SK-N-SH treated with all-trans-retinoic acid at 6 μM for 48 hours (cell line): Measurements from ENCODE around the gene ZEB2.

Source experiments
- ATAC-seq: fragments of 200-7000 bp; cut with Tn5 transposase; 3 replicates; pipeline ENCODE4 v1.9.1; 2020; ENCODE audit warnings: mild to moderate bottlenecking, moderate library complexity
- ARNTL ChIP-seq: fragments of 450-650 bp; formaldehyde crosslinking; IDR thresholded peaks from 2 replicates; pipeline ENCODE4 v1.5.0; 2020; ENCODE audit warnings: low read depth, mild to moderate bottlenecking, moderate library complexity, borderline replicate concordance
- BACH2 ChIP-seq: fragments of 250-450 bp; sonication (Bioruptor Pico); IDR thresholded peaks from 2 replicates; pipeline ENCODE4 v1.9.0; 2021; ENCODE audit warnings: mild to moderate bottlenecking, borderline replicate concordance
- ESRRG ChIP-seq: fragments of 250-450 bp; sonication (Bioruptor Pico); IDR thresholded peaks from 2 replicates; pipeline ENCODE4 v1.6.1; 2021; ENCODE audit warnings: mild to moderate bottlenecking
- ISL1 ChIP-seq: fragments of 250-450 bp; sonication (Bioruptor Pico); IDR thresholded peaks from 2 replicates; pipeline ENCODE4 v2.1.2; 2022; ENCODE audit warnings: mild to moderate bottlenecking, moderate library complexity
- PPARA ChIP-seq: fragments of 250-450 bp; sonication (Bioruptor Pico); IDR thresholded peaks from 2 replicates; pipeline ENCODE4 v1.5.0; 2020; ENCODE audit warnings: mild to moderate bottlenecking, borderline replicate concordance
- RARB ChIP-seq: fragments of 250-450 bp; sonication (Bioruptor Pico); IDR thresholded peaks from 2 replicates; pipeline ENCODE4 v1.8.0; 2021; ENCODE audit warnings: mild to moderate bottlenecking, moderate library complexity
- TCF4 ChIP-seq: fragments of 250-450 bp; sonication (Bioruptor Pico); IDR thresholded peaks from 2 replicates; pipeline ENCODE4 v1.8.0; 2021; ENCODE audit warnings: mild to moderate bottlenecking, moderate library complexity, borderline replicate concordance
- TOX ChIP-seq: fragments of 250-450 bp; sonication (Bioruptor Pico); IDR thresholded peaks from 2 replicates; pipeline ENCODE4 v1.8.0; 2021; ENCODE audit warnings: mild to moderate bottlenecking, moderate library complexity, borderline replicate concordance
- TSHZ2 ChIP-seq: fragments of 250-450 bp; sonication (Bioruptor Pico); IDR thresholded peaks from 2 replicates; pipeline ENCODE4 v1.5.0; 2020; ENCODE audit warnings: mild to moderate bottlenecking, moderate library complexity
- ZC3H10 ChIP-seq: fragments of 250-450 bp; sonication (Bioruptor Pico); IDR thresholded peaks from 2 replicates; pipeline ENCODE4 v1.5.1; 2021; ENCODE audit warnings: mild to moderate bottlenecking, moderate library complexity
- ZFP3 ChIP-seq: fragments of 250-450 bp; sonication (Bioruptor Pico); IDR thresholded peaks from 2 replicates; pipeline ENCODE4 v1.5.0; 2020; ENCODE audit warnings: mild to moderate bottlenecking, moderate library complexity
- ZFP30 ChIP-seq: fragments of 450-650 bp; formaldehyde crosslinking; IDR thresholded peaks from 2 replicates; pipeline ENCODE4 v1.5.0; 2022; ENCODE audit warnings: mild to moderate bottlenecking, moderate library complexity
- ZNF565 ChIP-seq: fragments of 450-650 bp; formaldehyde crosslinking; conservative IDR thresholded peaks from 2 replicates; pipeline ENCODE4 v1.5.0; 2020; ENCODE audit warnings: low read depth, mild to moderate bottlenecking, moderate library complexity
- ZNF70 ChIP-seq: fragments of 450-650 bp; formaldehyde crosslinking; IDR thresholded peaks from 2 replicates; pipeline ENCODE4 v1.5.0; 2020; ENCODE audit warnings: mild to moderate bottlenecking, moderate library complexity
- ZNF8 ChIP-seq: fragments of 450-650 bp; formaldehyde crosslinking; IDR thresholded peaks from 2 replicates; pipeline ENCODE4 v1.5.0; 2020; ENCODE audit warnings: mild to moderate bottlenecking, moderate library complexity
- TF ChIP-seq, protein P1 (sequence below): fragments of 250-450 bp; sonication (Bioruptor Pico); IDR thresholded peaks from 2 replicates; pipeline ENCODE4 v1.5.1; 2021; ENCODE audit warnings: mild to moderate bottlenecking, moderate library complexity
- TF ChIP-seq, protein P2 (sequence below): fragments of 250-450 bp; sonication (Bioruptor Pico); IDR thresholded peaks from 2 replicates; pipeline ENCODE4 v1.8.0; 2021; ENCODE audit warnings: low read depth, mild to moderate bottlenecking, moderate library complexity, borderline replicate concordance
- TF ChIP-seq, protein P3 (sequence below): fragments of 250-450 bp; sonication (Bioruptor Pico); IDR thresholded peaks from 2 replicates; pipeline ENCODE4 v1.5.1; 2020; ENCODE audit warnings: low read depth, mild to moderate bottlenecking, moderate library complexity
- TF ChIP-seq, protein P4 (sequence below): fragments of 250-450 bp; sonication (Bioruptor Pico); IDR thresholded peaks from 2 replicates; pipeline ENCODE4 v1.8.0; 2020; ENCODE audit warnings: mild to moderate bottlenecking, moderate library complexity, borderline replicate concordance

Gene ZEB2

DNA sequence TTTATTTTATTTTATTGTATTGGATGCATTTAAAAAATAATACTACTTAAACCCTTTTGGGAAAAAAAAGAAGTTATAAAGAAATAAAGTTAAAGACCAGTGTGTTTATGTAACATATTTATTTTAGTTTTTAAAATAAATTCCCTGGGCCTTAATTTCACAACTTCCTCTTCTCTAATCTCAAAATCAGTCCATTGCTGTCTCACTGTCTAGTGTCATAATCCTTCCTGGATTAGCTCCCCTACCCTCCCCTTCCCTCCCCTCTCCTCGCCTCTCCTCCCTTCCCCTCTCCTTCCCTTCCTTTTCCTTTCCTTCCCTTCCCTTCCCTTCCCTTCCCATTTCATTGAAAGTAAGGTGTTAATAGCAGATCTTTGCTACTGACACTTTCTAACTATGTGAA lies 40.3 kb upstream of the ZEB2 start:
- ATAC-seq: no peak
- no peak for TF ChIP-seq ZNF8 (CRISPR knock-in tag)
- no peak for TF ChIP-seq ZC3H10
- no peak for TF ChIP-seq BACH2 (CRISPR knock-in tag)
- no peak for TF ChIP-seq RARB (CRISPR knock-in tag)
- TF ChIP-seq, protein P1, sequence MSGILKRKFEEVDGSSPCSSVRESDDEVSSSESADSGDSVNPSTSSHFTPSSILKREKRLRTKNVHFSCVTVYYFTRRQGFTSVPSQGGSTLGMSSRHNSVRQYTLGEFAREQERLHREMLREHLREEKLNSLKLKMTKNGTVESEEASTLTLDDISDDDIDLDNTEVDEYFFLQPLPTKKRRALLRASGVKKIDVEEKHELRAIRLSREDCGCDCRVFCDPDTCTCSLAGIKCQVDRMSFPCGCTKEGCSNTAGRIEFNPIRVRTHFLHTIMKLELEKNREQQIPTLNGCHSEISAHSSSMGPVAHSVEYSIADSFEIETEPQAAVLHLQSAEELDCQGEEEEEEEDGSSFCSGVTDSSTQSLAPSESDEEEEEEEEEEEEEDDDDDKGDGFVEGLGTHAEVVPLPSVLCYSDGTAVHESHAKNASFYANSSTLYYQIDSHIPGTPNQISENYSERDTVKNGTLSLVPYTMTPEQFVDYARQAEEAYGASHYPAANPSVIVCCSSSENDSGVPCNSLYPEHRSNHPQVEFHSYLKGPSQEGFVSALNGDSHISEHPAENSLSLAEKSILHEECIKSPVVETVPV (CRISPR knock-in tag): no peak
- TF ChIP-seq ZFP3: no peak
- TF ChIP-seq TSHZ2 (CRISPR knock-in tag): no peak
- TF ChIP-seq ESRRG (CRISPR knock-in tag): no peak
- TF ChIP-seq, protein P2, sequence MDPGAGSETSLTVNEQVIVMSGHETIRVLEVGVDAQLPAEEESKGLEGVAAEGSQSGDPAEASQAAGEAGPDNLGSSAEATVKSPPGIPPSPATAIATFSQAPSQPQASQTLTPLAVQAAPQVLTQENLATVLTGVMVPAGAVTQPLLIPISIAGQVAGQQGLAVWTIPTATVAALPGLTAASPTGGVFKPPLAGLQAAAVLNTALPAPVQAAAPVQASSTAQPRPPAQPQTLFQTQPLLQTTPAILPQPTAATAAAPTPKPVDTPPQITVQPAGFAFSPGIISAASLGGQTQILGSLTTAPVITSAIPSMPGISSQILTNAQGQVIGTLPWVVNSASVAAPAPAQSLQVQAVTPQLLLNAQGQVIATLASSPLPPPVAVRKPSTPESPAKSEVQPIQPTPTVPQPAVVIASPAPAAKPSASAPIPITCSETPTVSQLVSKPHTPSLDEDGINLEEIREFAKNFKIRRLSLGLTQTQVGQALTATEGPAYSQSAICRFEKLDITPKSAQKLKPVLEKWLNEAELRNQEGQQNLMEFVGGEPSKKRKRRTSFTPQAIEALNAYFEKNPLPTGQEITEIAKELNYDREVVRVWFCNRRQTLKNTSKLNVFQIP (CRISPR knock-in tag): no peak
- TF ChIP-seq TOX (CRISPR knock-in tag): no peak
- no peak for TF ChIP-seq TCF4 (CRISPR knock-in tag)
- TF ChIP-seq ZFP30 (CRISPR knock-in tag): no peak
- TF ChIP-seq, protein P3, sequence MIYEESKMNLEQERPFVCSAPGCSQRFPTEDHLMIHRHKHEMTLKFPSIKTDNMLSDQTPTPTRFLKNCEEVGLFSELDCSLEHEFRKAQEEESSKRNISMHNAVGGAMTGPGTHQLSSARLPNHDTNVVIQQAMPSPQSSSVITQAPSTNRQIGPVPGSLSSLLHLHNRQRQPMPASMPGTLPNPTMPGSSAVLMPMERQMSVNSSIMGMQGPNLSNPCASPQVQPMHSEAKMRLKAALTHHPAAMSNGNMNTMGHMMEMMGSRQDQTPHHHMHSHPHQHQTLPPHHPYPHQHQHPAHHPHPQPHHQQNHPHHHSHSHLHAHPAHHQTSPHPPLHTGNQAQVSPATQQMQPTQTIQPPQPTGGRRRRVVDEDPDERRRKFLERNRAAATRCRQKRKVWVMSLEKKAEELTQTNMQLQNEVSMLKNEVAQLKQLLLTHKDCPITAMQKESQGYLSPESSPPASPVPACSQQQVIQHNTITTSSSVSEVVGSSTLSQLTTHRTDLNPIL (CRISPR knock-in tag): no peak
- TF ChIP-seq ZNF70 (CRISPR knock-in tag): no peak
- TF ChIP-seq PPARA (CRISPR knock-in tag): no peak
- no peak for TF ChIP-seq ISL1 (CRISPR knock-in tag)

DNA sequence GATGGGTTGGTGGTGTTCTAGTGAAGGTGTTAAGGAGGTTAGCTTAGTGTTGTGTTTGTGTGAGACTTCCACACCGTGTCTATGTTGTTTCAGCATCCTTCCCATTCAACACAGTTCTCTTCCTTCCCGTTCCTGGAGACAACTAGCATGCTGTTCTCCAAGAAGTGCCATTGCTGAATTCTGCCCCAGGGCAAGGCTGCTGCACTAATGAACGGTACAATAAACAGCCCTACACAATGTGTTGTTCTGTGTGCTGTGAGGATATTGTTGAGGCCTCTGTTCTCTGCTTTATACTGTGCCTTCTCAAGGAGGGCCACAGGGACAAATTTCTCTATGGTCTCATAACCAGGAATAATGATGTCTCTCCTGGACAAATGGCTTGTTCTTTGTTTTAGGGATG lies 39.8 kb upstream of the ZEB2 start:
- ATAC-seq: no peak

More for the DNA sequence above, 39.8 kb upstream of the ZEB2 start:
- TF ChIP-seq ZNF8 (CRISPR knock-in tag) (no peak), BACH2 (CRISPR knock-in tag) (no peak), ZFP30 (CRISPR knock-in tag) (no peak), ZNF565 (CRISPR knock-in tag) (no peak), ARNTL (CRISPR knock-in tag) (no peak), TCF4 (CRISPR knock-in tag) (no peak), ZC3H10 (no peak)
- TF ChIP-seq, protein P2 (CRISPR knock-in tag): no peak
- TF ChIP-seq, protein P1 (CRISPR knock-in tag): no peak
- TF ChIP-seq, protein P4, sequence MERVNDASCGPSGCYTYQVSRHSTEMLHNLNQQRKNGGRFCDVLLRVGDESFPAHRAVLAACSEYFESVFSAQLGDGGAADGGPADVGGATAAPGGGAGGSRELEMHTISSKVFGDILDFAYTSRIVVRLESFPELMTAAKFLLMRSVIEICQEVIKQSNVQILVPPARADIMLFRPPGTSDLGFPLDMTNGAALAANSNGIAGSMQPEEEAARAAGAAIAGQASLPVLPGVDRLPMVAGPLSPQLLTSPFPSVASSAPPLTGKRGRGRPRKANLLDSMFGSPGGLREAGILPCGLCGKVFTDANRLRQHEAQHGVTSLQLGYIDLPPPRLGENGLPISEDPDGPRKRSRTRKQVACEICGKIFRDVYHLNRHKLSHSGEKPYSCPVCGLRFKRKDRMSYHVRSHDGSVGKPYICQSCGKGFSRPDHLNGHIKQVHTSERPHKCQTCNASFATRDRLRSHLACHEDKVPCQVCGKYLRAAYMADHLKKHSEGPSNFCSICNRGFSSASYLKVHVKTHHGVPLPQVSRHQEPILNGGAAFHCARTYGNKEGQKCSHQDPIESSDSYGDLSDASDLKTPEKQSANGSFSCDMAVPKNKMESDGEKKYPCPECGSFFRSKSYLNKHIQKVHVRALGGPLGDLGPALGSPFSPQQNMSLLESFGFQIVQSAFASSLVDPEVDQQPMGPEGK: no peak
